Measurements from ENCODE around the gene FHIT. TPM values are rescaled to one million over a fixed set of nuclear protein-coding genes. Genes with fewer than 3 reads are reported as not detected.

Gene FHIT
- total RNA-seq, 4 donors from 2014 or later = 4.4 to 10.6 (median 8.4) TPM

DNA sequence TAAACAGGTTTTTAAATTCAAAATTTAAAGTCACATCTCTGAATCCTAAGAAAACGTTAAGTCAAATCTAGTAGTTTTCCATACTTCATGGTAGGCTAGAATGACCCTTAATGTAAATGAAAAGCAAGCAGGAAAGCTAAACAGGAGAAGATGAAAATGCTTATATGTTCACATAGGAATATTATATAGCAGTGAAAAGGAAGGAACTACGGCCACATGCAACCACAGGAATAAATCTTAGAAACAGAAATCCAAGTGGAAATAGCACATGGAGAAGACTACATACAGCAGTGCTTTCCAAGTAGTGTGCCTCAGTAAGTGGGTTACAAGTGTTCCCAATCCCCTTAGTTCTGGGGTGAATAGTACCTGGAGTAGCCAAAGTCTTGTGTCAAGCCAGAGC is 296.2 kb downstream of the FHIT start:
- TF ChIP-seq, protein P1, sequence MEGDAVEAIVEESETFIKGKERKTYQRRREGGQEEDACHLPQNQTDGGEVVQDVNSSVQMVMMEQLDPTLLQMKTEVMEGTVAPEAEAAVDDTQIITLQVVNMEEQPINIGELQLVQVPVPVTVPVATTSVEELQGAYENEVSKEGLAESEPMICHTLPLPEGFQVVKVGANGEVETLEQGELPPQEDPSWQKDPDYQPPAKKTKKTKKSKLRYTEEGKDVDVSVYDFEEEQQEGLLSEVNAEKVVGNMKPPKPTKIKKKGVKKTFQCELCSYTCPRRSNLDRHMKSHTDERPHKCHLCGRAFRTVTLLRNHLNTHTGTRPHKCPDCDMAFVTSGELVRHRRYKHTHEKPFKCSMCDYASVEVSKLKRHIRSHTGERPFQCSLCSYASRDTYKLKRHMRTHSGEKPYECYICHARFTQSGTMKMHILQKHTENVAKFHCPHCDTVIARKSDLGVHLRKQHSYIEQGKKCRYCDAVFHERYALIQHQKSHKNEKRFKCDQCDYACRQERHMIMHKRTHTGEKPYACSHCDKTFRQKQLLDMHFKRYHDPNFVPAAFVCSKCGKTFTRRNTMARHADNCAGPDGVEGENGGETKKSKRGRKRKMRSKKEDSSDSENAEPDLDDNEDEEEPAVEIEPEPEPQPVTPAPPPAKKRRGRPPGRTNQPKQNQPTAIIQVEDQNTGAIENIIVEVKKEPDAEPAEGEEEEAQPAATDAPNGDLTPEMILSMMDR (IDR thresholded peaks at IDR 0.05; ENCODE audit: low read depth) = no peak

DNA sequence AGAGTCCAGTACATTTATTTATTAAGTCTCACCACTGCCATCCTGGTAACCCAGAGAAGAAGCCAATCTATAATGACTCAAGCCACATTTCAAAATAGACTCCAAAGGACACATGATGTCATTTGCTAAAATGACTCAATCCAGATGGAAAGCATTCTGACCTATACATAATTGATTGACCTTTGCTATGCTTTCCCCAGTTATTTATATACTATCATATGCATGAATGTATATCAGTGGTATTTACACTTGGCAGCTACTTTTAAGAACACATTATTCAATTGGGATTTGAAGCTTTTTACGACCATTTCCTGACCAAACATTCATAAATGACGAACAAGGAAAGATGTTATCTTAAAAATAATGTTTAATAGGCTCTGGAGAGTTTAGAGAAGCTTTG is 297.2 kb downstream of the FHIT start:
- TF ChIP-seq, protein P1 (IDR thresholded peaks at IDR 0.05; ENCODE audit: low read depth) = no peak

DNA sequence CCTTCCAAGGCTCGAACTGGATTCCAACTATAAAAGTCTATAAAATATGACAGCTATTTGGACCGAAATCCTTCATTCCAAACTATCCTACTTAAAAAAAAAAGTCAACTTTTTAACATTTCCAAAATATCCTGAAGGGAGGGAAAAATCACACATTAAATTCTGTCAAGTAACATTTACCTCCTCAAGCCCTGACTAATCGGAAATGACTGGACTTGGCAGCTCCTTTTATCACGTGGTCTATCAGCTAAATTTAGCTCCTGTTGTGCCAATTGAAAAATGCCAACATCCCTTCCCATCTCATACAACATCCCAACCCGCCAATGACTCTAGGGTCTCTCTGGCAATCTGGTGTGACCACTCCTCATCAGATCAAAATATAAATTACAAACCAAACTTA is 297.9 kb downstream of the FHIT start:
- TF ChIP-seq, protein P1 (IDR thresholded peaks at IDR 0.05; ENCODE audit: low read depth) = no peak

DNA sequence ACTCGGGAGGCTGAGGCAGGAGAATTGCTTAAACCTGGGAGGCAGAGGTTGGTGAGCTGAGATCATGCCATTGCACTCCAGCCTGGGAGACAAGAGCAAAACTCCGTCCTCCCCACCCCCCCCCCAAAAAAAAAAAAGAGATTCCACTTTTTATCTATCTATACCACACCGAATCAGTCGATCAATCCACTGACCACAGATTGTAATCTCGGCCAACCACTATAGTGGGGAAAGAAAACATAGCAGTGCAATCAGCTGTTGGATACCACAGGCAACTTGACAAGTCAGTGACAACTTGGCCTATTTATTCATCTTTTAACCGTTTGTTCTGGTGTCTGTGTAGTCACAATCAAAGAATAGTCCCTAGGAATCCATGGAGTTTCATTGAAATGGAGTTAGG is 299.2 kb downstream of the FHIT start:
- TF ChIP-seq, protein P1 (IDR thresholded peaks at IDR 0.05; ENCODE audit: low read depth) = no peak

DNA sequence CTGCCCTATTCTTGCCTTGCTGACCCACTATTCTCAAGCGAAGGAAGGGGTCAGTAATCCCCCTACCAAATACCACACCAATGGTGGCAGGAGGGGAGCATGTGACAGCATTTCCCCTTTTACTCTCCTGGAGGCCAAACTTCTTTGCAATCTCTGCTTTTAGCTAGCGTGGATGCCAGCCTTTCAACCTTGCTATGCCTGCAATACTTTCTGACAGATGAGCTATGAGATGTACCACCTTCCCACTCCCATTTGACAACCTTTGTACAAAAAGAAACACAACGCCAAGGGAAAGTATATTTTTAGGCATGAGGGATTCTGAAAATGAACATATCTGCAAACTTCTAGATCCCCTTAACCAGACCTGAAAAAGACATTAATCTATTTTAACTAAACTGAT is 302.1 kb downstream of the FHIT start:
- TF ChIP-seq, protein P1 (IDR thresholded peaks at IDR 0.05; ENCODE audit: low read depth) = no peak

DNA sequence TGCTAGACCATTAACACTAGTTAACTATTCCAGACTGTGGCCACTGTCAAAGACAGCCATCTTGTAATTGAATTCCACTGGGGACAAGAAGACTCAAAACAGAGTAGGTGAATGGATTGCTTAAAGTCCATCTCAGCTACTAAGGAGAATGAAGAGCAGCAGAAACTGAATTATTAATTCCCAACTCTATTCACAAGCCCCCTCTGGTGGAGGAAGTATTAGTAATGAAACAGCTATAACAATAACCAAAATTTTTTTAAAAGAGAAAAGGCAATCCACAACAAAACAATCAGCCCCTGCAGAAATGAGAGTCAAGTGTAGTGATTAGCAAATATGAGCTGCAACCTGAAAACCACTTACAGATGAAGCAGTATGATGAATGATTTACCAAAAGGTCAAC is 302.8 kb downstream of the FHIT start:
- TF ChIP-seq, protein P1 (IDR thresholded peaks at IDR 0.05; ENCODE audit: low read depth) = no peak

DNA sequence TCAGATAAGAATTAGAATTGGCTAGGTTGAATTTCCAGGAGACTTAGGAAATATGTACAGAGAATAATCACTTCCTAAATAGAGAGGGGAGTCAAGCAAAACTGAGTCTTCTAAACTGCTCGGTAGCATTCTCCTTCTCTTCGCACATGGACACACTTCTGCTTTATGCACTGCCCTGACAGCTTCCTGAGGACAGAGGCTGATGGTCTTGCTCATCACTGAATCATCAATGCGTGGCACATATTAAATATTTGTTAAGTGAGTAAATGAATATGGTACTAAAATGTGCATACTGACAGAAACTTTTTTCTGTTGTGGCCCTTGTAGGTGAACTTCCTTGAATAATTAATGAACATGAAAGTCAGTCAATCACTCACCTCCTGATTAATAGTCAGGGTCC is 315.5 kb downstream of the FHIT start:
- TF ChIP-seq, protein P1 (IDR thresholded peaks at IDR 0.05; ENCODE audit: low read depth) = no peak

Measured in subcutaneous adipose tissue (tissue), 4 donors.